ENCODE data around the gene ERP44. TPM values are rescaled to one million over a fixed set of nuclear protein-coding genes. Genes with fewer than 3 reads are reported as not detected.

Gene ERP44
- total and polyA plus RNA-seq, 2 experiments from 2014 or later: 40.6 to 52.1 TPM

- H3K27me3 ChIP-seq: no peaks in the 10 kb centered on the region
Observed at GRCh38 chr9:100038472-100038871, 60.3 kb downstream of the ERP44 start.

DNA sequence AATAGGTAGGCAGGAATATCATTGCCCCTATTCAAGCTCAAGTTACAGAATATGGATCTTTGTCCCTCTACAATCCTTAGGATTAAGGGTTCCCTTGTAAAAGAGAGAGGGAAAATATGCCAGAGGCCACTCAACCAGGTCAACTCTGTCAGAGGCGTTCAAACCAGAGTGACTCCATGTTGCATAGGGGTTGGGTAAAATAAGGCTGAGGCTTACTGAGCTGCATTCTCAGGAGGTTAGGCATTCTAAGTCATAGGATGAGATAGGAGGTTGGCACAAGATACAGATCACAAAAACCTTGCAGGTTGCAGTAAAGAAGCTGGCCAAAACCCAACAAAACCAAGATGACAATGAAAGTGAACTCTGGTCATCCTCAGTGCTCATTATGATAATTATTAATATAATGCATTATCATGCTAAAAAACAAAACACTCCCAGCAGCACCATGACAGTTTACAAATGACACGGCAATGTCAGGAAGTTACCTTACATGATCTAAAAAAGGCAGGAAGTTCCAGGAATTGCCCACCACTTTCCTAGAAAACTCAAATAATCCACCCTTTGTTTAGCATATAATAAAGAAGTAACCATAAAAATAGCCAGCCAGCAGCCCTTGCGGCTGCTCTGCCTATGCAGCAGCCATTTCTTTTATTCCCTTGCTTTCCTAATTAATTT lies 64.8 kb downstream of the ERP44 start:
- H3K4me1 ChIP-seq (ENCODE audit: insufficient read depth): no peaks in the 10 kb centered on the region

More at GRCh38 chr9:100038472-100038871, 60.3 kb downstream of the ERP44 start:
- Histone ChIP-seq H3K9me2 (replicated peaks; ENCODE audit: insufficient read depth) (no peaks in the 10 kb centered on the region), H3K4me1 (ENCODE audit: insufficient read depth) (no peaks in the 10 kb centered on the region), H3K4me2 (no peak overlapping the region), H3K79me2 (peaks cover 79% of the 10 kb centered on the region), H3K27ac (no peak overlapping the region), H2AFZ (no peak overlapping the region), H4K20me1 (ENCODE audit: insufficient read depth, poor library complexity, severe bottlenecking) (no peaks in the 10 kb centered on the region), H3K9me3 (ENCODE audit: low read depth) (peaks cover 13% of the 10 kb centered on the region), H3K36me3 (replicated peaks; ENCODE audit: insufficient read depth, low read depth) (no peaks in the 10 kb centered on the region), H3K4me3 (no peak overlapping the region)
- 100% methylated on average over 1 of the region's 1 CpG for WGBS (ENCODE audit: low lambda C conversion rate, missing lambda C conversion rate)
- TF ChIP-seq, protein P1, sequence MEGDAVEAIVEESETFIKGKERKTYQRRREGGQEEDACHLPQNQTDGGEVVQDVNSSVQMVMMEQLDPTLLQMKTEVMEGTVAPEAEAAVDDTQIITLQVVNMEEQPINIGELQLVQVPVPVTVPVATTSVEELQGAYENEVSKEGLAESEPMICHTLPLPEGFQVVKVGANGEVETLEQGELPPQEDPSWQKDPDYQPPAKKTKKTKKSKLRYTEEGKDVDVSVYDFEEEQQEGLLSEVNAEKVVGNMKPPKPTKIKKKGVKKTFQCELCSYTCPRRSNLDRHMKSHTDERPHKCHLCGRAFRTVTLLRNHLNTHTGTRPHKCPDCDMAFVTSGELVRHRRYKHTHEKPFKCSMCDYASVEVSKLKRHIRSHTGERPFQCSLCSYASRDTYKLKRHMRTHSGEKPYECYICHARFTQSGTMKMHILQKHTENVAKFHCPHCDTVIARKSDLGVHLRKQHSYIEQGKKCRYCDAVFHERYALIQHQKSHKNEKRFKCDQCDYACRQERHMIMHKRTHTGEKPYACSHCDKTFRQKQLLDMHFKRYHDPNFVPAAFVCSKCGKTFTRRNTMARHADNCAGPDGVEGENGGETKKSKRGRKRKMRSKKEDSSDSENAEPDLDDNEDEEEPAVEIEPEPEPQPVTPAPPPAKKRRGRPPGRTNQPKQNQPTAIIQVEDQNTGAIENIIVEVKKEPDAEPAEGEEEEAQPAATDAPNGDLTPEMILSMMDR (IDR thresholded peaks at IDR 0.05; ENCODE audit: poor library complexity): no peak
- TF ChIP-seq EZH2 (IDR thresholded peaks at IDR 0.05; ENCODE audit: borderline replicate concordance): no peak
- no peak for DNase-seq (ENCODE audit: low spot score)

GRCh38 chr9:100030548-100030947 lies 68.3 kb downstream of the ERP44 start:
- no peaks in the 10 kb centered on the region for H3K36me3 ChIP-seq (replicated peaks; ENCODE audit: insufficient read depth, low read depth)
- no peaks in the 10 kb centered on the region for H4K20me1 ChIP-seq (ENCODE audit: insufficient read depth, poor library complexity, severe bottlenecking)
- no peaks in the 10 kb centered on the region for H3K27me3 ChIP-seq
- no peak overlapping the region for H3K4me3 ChIP-seq
- H3K9me2 ChIP-seq (replicated peaks; ENCODE audit: insufficient read depth): no peaks in the 10 kb centered on the region
- peaks cover 28% of the 10 kb centered on the region for H3K79me2 ChIP-seq
- TF ChIP-seq EZH2phosphoT487 (IDR thresholded peaks at IDR 0.05; ENCODE audit: low read depth, severe bottlenecking, unreplicated experiment): no peak
- TF ChIP-seq EZH2 (IDR thresholded peaks at IDR 0.05; ENCODE audit: borderline replicate concordance): no peak
- 98% methylated on average over 2 of the region's 2 CpGs for WGBS (ENCODE audit: low lambda C conversion rate, missing lambda C conversion rate)
- no peak overlapping the region for H3K27ac ChIP-seq
- no peak overlapping the region for H2AFZ ChIP-seq
- no peaks in the 10 kb centered on the region for H3K4me1 ChIP-seq (ENCODE audit: insufficient read depth)
- no peak overlapping the region for H3K4me2 ChIP-seq
- H3K9me3 ChIP-seq (ENCODE audit: low read depth): peaks cover 4% of the 10 kb centered on the region
- DNase-seq (ENCODE audit: low spot score): no peak

More for the DNA sequence above, 64.8 kb downstream of the ERP44 start:
- Histone ChIP-seq H3K4me2 (no peak overlapping the region), H3K27ac (no peak overlapping the region), H3K9me3 (ENCODE audit: low read depth) (peaks cover 4% of the 10 kb centered on the region), H3K4me3 (no peak overlapping the region), H3K36me3 (replicated peaks; ENCODE audit: insufficient read depth, low read depth) (no peaks in the 10 kb centered on the region), H3K79me2 (peaks cover 50% of the 10 kb centered on the region), H3K27me3 (no peaks in the 10 kb centered on the region), H3K9me2 (replicated peaks; ENCODE audit: insufficient read depth) (no peaks in the 10 kb centered on the region), H4K20me1 (ENCODE audit: insufficient read depth, poor library complexity, severe bottlenecking) (no peaks in the 10 kb centered on the region), H2AFZ (no peak overlapping the region)
- DNase-seq (ENCODE audit: low spot score): no peak
- no peak for TF ChIP-seq EZH2 (IDR thresholded peaks at IDR 0.05; ENCODE audit: borderline replicate concordance)
- TF ChIP-seq, protein P1 (IDR thresholded peaks at IDR 0.05; ENCODE audit: poor library complexity): no peak
- TF ChIP-seq EZH2phosphoT487 (IDR thresholded peaks at IDR 0.05; ENCODE audit: low read depth, severe bottlenecking, unreplicated experiment): no peak
- WGBS (ENCODE audit: low lambda C conversion rate, missing lambda C conversion rate): over 99% methylated on average over 3 of the region's 3 CpGs

DNA sequence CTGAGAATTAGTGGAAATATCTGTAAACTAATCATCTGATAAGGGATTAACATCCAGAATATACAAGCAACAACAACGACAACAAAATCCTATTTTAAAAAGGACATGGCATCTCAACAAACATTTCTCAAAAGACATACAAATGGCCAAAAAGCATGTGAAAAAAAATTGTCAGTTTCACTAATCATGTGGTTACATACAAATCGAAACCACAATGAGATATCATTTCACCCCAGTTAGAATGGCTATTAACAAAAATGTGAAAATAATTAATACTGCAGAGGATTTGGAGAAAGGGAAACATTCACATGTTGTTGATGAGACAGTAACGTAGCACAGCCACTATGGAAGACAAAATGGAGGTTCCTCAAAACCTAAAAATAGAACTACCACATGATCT lies 69.5 kb downstream of the ERP44 start:
- no peak overlapping the region for H2AFZ ChIP-seq
- WGBS (ENCODE audit: low lambda C conversion rate, missing lambda C conversion rate): 89% methylated on average over 3 of the region's 3 CpGs
- H3K27me3 ChIP-seq: no peaks in the 10 kb centered on the region
- H4K20me1 ChIP-seq (ENCODE audit: insufficient read depth, poor library complexity, severe bottlenecking): no peaks in the 10 kb centered on the region
- H3K4me3 ChIP-seq: no peak overlapping the region
- peaks cover 15% of the 10 kb centered on the region for H3K79me2 ChIP-seq
- no peak for DNase-seq (ENCODE audit: low spot score)
- no peaks in the 10 kb centered on the region for H3K4me1 ChIP-seq (ENCODE audit: insufficient read depth)
- no peak overlapping the region for H3K4me2 ChIP-seq
- no peak for TF ChIP-seq EZH2 (IDR thresholded peaks at IDR 0.05; ENCODE audit: borderline replicate concordance)
- TF ChIP-seq, protein P1 (IDR thresholded peaks at IDR 0.05; ENCODE audit: poor library complexity): no peak
- TF ChIP-seq EZH2phosphoT487 (IDR thresholded peaks at IDR 0.05; ENCODE audit: low read depth, severe bottlenecking, unreplicated experiment): no peak
- H3K9me3 ChIP-seq (ENCODE audit: low read depth): peaks cover 4% of the 10 kb centered on the region
- H3K9me2 ChIP-seq (replicated peaks; ENCODE audit: insufficient read depth): no peaks in the 10 kb centered on the region
- no peaks in the 10 kb centered on the region for H3K36me3 ChIP-seq (replicated peaks; ENCODE audit: insufficient read depth, low read depth)
- H3K27ac ChIP-seq: no peak overlapping the region

Measured in hepatocyte (in vitro differentiated cells).